OCI-LY3 (cell line): ENCODE data around the gene HIP1.
"Not testable (repeated sequence)": the region's sequence is repeated elsewhere in the genome, so short reads cannot be mapped to it uniquely, and the experiment has no call there.

Experiments used
- EZH2phosphoT487 ChIP-seq: fragments of 200-600 bp; shearing (Covaris generic); IDR thresholded peaks from 2 replicates; pipeline ENCODE4 v1.6.1; 2018; ENCODE audit warnings: antibody characterized with exemption, mixed run types, low read depth
- TF ChIP-seq, protein P1 (sequence below): fragments of 200-600, 300-600 bp; sonication (generic); IDR thresholded peaks from 2 replicates; pipeline ENCODE4 v1.5.1; 2014; ENCODE audit warnings: antibody characterized with exemption, low read length, low read depth

- TF ChIP-seq, protein P1, sequence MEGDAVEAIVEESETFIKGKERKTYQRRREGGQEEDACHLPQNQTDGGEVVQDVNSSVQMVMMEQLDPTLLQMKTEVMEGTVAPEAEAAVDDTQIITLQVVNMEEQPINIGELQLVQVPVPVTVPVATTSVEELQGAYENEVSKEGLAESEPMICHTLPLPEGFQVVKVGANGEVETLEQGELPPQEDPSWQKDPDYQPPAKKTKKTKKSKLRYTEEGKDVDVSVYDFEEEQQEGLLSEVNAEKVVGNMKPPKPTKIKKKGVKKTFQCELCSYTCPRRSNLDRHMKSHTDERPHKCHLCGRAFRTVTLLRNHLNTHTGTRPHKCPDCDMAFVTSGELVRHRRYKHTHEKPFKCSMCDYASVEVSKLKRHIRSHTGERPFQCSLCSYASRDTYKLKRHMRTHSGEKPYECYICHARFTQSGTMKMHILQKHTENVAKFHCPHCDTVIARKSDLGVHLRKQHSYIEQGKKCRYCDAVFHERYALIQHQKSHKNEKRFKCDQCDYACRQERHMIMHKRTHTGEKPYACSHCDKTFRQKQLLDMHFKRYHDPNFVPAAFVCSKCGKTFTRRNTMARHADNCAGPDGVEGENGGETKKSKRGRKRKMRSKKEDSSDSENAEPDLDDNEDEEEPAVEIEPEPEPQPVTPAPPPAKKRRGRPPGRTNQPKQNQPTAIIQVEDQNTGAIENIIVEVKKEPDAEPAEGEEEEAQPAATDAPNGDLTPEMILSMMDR = not testable (repeated sequence)
- not testable (repeated sequence) for TF ChIP-seq EZH2phosphoT487
These were observed 129.3 kb downstream of the HIP1 start for GRCh38 chr7:75609416-75609815.
